Mesothelial cell of epicardium (in vitro differentiated cells): ENCODE measurements around the gene FAM200C. TPM values are rescaled to one million over a fixed set of nuclear protein-coding genes. Genes with fewer than 3 reads are reported as not detected.
"Not testable (repeated sequence)": the region's sequence is repeated elsewhere in the genome, so short reads cannot be mapped to it uniquely, and the experiment has no call there.

ENCODE experiments used
- DNase-seq, 2 experiments: peaks; one replicate each; pipeline ENCODE4 v3.0.0; 2021; ENCODE audit warnings: low spot score in 2 of 2; ENCODE audit not compliant: unreplicated experiment in 2 of 2
- H3K27ac Mint-ChIP-seq: 2 replicates; pipeline ENCODE4 v1.8.0; 2021; ENCODE audit warnings: mixed read lengths
- H3K27me3 Mint-ChIP-seq: 2 replicates; pipeline ENCODE4 v1.8.0; 2021; ENCODE audit warnings: low read depth, mixed read lengths
- H3K36me3 Mint-ChIP-seq: 2 replicates; pipeline ENCODE4 v1.8.0; 2021; ENCODE audit warnings: mixed read lengths
- H3K4me1 Mint-ChIP-seq: 2 replicates; pipeline ENCODE4 v1.8.0; 2021; ENCODE audit warnings: mixed read lengths
- H3K4me3 Mint-ChIP-seq: 2 replicates; pipeline ENCODE4 v1.8.0; 2021; ENCODE audit warnings: mild to moderate bottlenecking, moderate library complexity, mixed read lengths
- H3K9me3 Mint-ChIP-seq: 2 replicates; pipeline ENCODE4 v1.8.0; 2021; ENCODE audit warnings: mixed read lengths
- total RNA-seq: library from RNA; stranded (reverse); gene quantifications from 3 replicates; pipeline ENCODE4 v1.2.1, GENCODE V29; 2021
- TF ChIP-seq, protein P1 (sequence below): fragments of 200-600 bp; sonication (generic); IDR thresholded peaks from one replicate; pipeline ENCODE4 v1.5.0; 2021; ENCODE audit warnings: antibody characterized with exemption; ENCODE audit not compliant: unreplicated experiment

FAM200C gene
- total RNA-seq, 1 donor from 2014 or later = 6.6 TPM

DNA sequence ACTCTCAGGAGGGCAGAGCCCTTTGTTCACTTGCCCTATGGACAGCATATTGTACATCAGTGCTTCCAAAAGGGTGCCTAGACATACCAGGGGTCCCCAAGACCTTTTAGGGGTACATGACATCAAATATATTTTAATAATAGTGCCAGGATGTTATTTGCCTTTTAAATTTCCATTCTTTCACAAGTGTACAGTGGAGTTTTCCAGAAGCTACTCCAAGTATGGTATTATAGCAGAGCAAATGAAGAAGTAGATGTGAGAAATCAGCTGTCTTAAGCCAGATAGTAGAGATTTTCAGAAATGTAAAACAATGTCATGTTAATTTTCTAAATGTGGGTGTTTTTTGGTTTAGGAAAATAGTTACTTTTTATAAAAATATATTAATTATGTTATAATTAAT lies 37.4 kb upstream of the FAM200C start:
- TF ChIP-seq, protein P1, sequence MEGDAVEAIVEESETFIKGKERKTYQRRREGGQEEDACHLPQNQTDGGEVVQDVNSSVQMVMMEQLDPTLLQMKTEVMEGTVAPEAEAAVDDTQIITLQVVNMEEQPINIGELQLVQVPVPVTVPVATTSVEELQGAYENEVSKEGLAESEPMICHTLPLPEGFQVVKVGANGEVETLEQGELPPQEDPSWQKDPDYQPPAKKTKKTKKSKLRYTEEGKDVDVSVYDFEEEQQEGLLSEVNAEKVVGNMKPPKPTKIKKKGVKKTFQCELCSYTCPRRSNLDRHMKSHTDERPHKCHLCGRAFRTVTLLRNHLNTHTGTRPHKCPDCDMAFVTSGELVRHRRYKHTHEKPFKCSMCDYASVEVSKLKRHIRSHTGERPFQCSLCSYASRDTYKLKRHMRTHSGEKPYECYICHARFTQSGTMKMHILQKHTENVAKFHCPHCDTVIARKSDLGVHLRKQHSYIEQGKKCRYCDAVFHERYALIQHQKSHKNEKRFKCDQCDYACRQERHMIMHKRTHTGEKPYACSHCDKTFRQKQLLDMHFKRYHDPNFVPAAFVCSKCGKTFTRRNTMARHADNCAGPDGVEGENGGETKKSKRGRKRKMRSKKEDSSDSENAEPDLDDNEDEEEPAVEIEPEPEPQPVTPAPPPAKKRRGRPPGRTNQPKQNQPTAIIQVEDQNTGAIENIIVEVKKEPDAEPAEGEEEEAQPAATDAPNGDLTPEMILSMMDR = no peak
- Mint-ChIP-seq H3K36me3 (no peaks in the 10 kb centered on the region), H3K4me3 (no peak overlapping the region), H3K9me3 (no peaks in the 10 kb centered on the region), H3K27ac (no peak overlapping the region), H3K27me3 (peaks cover 23% of the 10 kb centered on the region), H3K4me1 (peaks cover 23% of the 10 kb centered on the region)
- DNase-seq = no peak

DNA sequence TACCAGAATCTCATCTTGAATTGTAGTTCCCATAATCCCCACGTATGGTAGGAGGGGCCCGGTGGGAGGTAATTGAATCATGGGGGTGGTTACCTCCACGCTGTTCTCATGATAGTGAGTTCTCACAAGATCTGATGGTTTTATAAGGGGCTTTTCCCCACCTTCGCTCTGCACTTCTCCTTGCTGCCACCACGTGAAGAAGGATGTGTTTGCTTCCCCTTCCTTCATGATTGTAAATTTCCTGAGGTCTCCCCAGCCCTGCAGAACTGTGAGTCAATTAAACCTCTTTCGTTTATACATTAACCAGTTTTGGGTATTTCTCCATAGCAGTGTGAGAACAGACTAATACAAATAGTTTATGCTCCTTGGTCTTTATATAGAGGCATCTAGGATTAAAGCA lies 36.8 kb upstream of the FAM200C start:
- H3K36me3 Mint-ChIP-seq, H3K27ac Mint-ChIP-seq, H3K9me3 Mint-ChIP-seq, H3K4me3 Mint-ChIP-seq, DNase-seq: not testable (repeated sequence)
- H3K4me1 Mint-ChIP-seq = peaks cover 23% of the 10 kb centered on the region
- peaks cover 23% of the 10 kb centered on the region for H3K27me3 Mint-ChIP-seq

DNA sequence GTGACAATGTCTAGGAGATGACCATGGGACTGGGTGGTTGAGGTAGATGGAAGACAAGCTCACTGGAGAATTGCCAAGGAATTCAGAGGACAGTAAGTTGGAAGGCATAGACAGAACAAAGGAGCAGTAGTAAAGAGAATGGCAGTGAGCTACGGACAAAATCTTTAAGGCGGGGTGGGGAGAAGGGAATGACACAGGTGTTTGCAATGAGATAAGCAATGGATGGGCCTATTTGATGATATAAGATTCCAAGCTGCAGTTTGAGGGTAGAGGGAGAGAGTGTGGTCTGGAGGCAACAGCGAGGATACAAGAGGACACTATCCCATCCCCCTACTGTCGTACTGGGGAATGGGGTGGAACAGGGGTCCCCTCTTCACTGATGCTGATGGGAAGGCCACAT lies 36.2 kb upstream of the FAM200C start:
- peaks cover 23% of the 10 kb centered on the region for H3K27me3 Mint-ChIP-seq

DNA sequence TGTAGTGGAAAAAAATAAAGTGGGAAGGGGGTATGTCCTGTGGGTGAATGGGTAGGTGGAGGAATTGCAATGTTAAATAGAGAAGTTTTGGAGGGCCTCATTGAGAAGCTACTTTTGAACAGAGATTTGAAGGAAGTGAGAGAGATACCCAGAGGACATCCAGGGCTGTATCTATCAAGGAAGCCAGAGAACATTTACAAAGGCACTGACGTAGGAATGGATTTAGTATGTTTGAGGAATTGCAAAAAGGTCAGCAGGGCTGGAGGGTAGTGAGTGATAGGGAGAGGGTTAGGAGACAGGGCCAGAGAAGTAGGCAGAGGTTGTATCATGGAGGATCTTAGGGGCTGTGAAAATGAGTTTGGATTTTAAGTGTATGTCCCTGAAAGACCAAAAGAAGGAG lies 35.7 kb upstream of the FAM200C start:
- Mint-ChIP-seq H3K4me1 (peaks cover 23% of the 10 kb centered on the region), H3K36me3 (no peaks in the 10 kb centered on the region), H3K4me3 (no peak overlapping the region), H3K27ac (no peak overlapping the region), H3K27me3 (peaks cover 23% of the 10 kb centered on the region), H3K9me3 (no peaks in the 10 kb centered on the region)
- DNase-seq = no peak
- TF ChIP-seq, protein P1 = no peak

More for the DNA sequence above, 36.2 kb upstream of the FAM200C start:
- TF ChIP-seq, protein P1 = no peak
- no peak overlapping the region for H3K4me3 Mint-ChIP-seq
- peaks cover 23% of the 10 kb centered on the region for H3K4me1 Mint-ChIP-seq
- no peak for DNase-seq
- no peaks in the 10 kb centered on the region for H3K9me3 Mint-ChIP-seq
- H3K27ac Mint-ChIP-seq = no peak overlapping the region
- H3K36me3 Mint-ChIP-seq = no peaks in the 10 kb centered on the region

DNA sequence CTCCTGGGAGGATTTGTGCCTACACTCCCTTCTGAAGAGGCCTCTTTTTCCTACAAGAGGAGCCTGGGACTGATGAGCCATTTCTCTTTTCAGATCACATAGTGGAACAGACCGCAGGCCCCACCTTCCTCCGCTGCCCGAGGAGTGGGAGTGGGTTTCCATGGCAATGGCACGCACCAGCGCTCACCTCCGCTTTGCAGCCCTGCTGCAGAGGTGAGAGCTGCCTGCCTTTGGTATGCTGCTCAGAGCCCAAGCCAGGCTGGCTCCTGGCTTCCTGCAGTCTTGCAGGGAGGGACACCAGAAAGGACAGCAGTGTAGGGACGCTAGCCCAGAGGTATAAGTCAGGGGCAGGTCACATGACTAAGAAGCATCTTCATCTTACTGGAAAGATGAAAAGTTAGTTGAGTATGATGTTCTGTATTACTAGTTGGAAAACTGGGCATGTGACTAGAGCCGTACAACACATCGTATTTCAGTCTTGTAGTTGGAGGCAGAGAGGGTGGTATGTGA lies 34.2 kb upstream of the FAM200C start:
- Mint-ChIP-seq H3K36me3 (peaks cover 1% of the 10 kb centered on the region), H3K27ac (peak overlapping the region; percentile 52), H3K4me1 (peaks cover 21% of the 10 kb centered on the region), H3K4me3 (peak overlapping the region; percentile 11), H3K27me3 (peaks cover 16% of the 10 kb centered on the region), H3K9me3 (no peaks in the 10 kb centered on the region)
- peak; percentile 41 to 73 for DNase-seq
- TF ChIP-seq, protein P1 = no peak

DNA sequence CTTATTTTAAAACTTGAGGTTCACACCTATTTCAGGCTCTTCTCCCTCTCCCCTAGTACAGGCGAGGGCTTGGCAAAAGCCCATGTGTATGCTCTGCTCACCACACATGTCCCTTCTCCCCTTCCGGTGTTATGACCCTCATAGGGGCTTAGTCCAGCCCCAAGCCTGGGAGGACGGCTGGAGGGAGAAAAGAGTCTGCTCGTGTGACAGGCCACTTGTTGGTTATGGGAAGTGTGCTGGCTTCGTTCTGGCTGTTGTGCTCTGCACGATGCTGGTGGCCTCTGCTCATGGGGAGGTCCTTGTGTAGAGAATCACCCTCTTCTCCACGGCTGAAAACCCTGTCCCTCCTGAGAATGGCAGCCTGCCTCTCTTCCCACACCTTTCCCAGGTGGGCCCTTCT lies 32.9 kb upstream of the FAM200C start:
- H3K27ac Mint-ChIP-seq = no peak overlapping the region
- H3K27me3 Mint-ChIP-seq = peaks cover 13% of the 10 kb centered on the region
- peaks cover 9% of the 10 kb centered on the region for H3K36me3 Mint-ChIP-seq
- no peak for DNase-seq
- TF ChIP-seq, protein P1 = no peak
- H3K4me1 Mint-ChIP-seq = peaks cover 15% of the 10 kb centered on the region
- no peaks in the 10 kb centered on the region for H3K9me3 Mint-ChIP-seq
- no peak overlapping the region for H3K4me3 Mint-ChIP-seq
